KOPT-K1 (cell line): ENCODE measurements around the gene TRAIP.

Experiments used
- H3K27ac ChIP-seq: fragments of 200-600 bp; sonication (generic); 2 replicates; pipeline ENCODE4 v1.5.1; 2016; ENCODE audit warnings: antibody characterized with exemption, mild to moderate bottlenecking, low read depth, low read length; ENCODE audit not compliant: poor library complexity, severe bottlenecking
- H3K36me3 ChIP-seq: fragments of 200-600 bp; sonication (generic); 2 replicates; pipeline ENCODE4 v1.5.1; 2017; ENCODE audit warnings: antibody characterized with exemption, mild to moderate bottlenecking, low read length, moderate library complexity; ENCODE audit not compliant: insufficient read depth
- H3K9me3 ChIP-seq: fragments of 200-600 bp; sonication (generic); 2 replicates; pipeline ENCODE4 v1.5.1; 2017; ENCODE audit warnings: antibody characterized with exemption, low read length, mild to moderate bottlenecking; ENCODE audit not compliant: insufficient read depth, poor library complexity, severe bottlenecking

TRAIP gene

DNA sequence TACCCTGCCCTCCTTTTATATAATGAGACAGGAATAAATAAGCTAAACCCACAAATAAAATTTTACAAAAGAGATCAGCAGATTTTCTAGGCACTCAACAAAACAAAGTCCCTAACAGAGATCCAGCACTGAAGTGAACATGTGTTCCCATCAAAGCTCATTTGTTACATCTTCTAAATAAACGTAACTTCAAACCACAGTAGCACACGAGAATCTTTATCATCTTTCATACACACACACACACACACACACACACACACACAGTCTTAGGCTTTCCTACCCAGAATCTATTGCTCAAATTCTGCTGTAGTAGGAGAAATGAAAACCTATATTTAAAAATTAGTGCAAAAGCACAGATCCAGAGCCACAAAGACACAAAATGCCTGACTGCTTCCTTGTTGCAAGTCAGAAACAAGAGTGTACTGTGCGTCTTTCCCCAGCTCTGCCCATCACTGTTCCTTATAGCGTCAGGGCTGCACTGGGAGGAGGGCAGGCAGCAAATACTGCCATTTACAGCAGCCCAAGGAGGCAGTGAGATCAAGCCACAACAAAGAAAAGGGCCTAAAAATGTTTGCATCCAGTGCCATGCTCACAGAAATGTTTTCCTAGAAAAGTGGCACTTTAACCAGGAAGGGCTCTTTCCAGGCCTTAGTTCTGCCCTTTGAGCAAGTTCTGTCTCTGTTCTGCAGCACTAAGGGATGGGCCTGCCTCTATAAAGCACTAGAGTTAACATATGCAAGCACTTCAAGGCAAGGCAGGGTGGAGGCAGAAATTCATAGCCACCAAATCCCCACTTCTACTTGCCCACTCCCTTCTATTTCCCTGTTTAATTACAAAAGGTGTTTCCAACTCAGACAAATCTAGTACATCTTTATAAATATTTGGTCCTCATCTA, 76.0 kb downstream of the TRAIP start:
- Histone ChIP-seq H3K27ac (no peak overlapping the region), H3K36me3 (peaks cover 83% of the 10 kb centered on the region), H3K9me3 (no peaks in the 10 kb centered on the region)

DNA sequence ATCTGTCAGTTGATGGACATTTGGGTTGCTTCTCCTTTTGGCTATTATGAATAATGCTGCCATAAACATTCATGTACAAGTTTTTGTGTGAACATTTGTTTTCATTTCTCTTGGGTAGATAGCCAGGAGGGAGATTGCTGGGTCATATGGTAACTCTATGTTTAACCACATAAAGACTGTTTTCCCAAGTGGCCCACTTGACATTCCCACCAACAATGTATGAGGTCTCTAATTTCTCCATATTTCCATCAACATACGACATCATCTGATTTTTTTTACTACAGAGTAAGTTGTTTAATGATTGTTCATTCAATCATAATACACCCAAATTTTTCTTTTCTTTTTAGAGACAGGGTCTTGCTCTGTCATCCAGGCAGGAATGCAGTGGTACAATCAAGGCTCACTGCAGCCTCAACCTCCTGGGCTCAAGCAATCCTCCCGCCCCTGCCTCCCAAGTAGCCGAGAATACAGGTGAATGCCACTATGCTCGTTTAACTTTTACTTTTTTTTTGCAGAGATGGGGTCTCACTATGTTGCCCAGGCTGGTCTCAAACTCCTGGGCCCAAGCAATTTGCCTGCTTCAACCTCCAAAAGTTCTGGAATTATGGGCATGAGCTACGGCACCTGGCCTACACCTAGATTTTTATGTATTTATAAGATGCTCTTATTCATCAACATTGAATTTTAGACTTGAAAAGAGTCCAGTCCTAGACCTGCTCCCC, 76.8 kb downstream of the TRAIP start:
- no peaks in the 10 kb centered on the region for H3K9me3 ChIP-seq
- peaks cover 82% of the 10 kb centered on the region for H3K36me3 ChIP-seq
- H3K27ac ChIP-seq, result no peak overlapping the region
